DMS114 treated with DMSO at 0.1 percent for 48 hours (cell line): ENCODE measurements around the gene SRMS.
A peak's percentile ranks its signal among the peaks of the same experiment; 100 is the strongest.

ENCODE experiments used
- DNase-seq: peaks from one replicate; lab custom pipeline; 2025; ENCODE audit not compliant: unreplicated experiment; lab: John Stamatoyannopoulos, UW

The SRMS gene

DNA sequence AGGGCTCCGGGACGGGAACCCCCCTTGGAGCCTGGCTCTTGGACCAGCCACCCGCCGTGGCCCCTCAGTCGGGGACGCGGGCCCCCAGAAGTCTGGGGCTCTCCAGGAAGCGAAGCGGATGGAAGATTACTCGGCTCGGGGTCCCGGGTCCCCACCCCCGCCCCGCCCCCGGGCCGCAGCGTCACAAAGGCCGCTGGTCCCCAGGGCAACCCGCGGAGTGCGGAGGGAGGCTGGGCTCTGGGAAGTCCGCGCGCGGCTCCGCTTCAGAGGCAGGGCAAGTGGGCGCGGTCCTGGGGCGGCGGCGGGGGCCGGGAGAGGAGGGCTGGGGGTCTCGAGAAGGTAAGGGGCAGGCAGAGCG, 6.4 kb upstream of the SRMS start, which contains the start of gene FNDC11:
Gene FNDC11, plus strand, starts transcription at position 227 of the 358 bp plus-strand sequence. CDS start 1,505 bp downstream, outside the sequence.
- no peak for DNase-seq

DNA sequence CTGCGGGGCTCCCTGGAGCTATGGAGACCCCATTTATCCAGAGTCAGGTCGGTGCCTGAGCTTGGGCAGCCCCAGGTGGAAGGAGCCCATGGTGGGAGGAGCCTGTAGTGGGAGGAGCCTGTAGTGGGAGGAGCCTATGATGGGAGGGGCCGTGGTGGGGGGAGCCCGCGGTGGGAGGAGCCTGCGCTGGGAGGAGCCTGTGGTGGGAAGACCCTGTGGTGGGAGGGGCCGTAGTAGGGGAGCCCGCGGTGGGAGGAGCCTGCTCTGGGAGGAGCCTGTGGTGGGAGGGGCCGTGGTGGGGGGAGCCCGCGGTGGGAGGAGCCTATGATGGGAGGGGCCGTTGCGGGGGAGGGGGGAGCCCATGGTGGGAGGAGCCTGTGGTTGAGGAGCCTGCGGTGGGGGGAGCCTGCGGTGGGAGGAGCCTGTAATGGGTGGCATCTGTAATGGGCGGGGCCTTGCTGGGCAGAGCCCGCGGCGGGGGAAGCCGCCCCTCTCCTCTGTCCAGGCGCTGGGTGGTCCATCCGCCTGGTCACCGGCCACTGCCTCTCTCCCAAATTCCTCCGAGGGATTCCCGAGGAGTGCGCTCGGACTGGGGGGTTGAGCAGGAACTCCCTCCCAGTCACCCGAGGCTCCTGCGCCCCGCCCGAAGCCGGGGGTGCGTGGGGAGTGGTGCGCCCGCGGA, 5.8 kb upstream of the SRMS start:
- DNase-seq: peak; percentile 34

DNA sequence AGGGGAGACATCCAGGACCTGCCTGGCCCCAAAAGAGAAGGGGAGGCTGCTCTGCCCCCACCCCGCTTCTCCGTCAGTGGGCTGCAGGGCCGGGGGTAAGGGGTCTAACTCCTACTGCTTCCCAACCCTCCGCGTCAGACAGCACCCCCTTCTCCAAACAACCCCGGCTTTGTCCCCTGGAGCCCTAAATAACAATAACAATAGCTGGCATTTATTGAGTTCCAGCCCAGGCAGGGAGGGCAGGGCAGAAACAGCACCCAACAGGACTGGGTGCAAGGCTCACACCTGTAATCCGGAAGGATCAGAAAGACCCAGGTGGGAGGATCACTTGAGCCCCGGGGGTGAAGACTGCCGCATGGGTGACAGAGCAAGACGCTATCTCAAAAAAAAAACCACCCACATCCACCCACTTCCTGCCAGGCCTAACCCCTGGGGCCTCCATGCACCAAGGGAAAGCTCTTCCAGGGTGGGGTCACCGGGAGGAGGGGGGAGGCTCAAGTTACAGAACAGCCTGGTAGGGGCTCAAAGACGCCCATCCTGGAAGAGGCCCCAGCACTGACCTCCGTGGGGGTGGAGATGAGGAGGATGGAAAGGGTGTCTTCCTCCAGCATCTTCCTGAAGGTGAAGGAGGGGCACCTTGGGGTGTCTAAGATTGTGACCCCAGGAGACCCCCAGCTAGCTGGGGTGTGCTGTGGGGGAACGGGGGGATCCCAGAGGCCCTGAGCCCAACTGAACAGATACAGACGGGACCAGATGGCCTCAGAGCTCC, 5.1 kb upstream of the SRMS start:
- no peak for DNase-seq

- no peak for DNase-seq
Measured at GRCh38 chr20:63551068-63551467, 3.5 kb upstream of the SRMS start.

- no peak for DNase-seq
Measured at GRCh38 chr20:63549679-63550282, 2.2 kb upstream of the SRMS start.

DNA sequence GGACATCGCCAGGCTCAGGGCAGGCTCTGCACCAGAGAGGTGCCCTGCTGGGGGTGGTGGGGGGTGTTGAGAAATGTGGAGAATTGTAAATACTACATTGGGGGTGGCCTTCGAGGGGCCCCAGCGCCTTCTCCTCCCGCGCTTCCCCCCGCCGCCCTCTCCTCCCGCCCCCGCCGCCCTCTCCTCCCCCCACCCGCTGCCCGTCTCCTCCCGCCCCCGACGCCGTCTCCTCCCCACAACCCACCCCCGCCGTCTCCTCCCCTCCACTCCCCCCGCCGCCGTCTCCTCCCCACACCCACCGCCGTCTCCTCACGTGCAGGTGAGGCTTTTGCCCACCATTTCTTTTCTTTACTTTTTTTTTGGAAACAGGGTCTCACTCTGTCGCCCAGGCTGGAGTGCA, 1.5 kb upstream of the SRMS start:
- no peak for DNase-seq

DNA sequence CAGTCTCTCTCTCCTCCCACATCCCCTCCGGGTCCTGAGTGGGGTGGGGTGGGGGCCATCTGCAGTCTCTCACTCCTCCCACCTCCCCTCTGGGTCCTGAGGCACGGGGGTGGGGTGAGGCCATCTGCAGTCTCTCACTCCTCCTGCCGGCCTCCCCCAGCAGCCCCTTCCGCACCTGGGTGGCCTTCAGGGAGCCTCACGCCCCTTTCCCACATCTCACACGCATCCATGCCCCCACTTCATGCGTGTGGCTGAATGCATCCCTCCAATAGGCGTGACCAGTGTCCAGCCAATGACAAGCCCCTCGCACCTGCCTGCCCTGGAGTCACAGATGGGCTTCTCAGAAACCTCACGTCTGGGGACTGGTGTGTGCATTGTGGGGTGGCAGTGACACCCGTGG, 993 bp upstream of the SRMS start:
- no peak for DNase-seq

DNA sequence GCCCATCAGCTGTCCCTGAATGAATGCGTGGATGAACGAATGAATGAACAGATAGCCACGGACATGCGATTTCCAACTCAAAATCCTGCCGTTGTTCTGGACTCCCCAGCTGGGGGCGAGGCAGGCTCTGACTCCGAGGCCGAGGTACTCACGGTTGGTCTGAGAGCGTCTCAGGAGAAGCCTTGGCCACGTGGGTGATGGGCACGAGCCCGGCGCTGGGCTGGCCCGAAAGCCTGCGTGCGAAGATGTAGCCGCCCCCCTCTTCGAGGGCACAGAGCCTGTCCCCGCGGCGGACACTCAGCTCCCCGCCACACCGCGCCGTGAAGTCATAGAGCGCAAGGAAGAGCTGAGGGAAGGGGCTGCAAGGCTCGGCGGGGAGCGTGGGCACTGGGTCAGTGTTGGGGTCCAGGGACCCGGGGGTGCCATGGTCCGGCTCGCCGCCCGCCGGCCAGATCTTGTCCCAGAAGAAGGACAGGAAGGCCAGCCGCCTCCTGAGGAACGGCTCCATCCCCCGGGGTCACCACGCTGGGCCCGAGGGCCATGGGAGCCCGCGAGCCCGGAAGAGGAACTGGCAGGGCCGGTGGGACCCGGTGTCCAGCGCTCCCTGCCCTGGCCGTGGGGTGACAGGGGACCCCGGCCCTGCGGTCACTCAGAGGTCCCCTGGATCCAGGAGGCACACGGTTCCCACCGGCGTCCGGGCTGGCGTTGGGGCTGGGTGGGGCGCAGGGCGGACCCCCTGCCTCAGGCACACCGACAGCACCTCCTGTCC, 409 bp downstream of the SRMS start:
- no peak for DNase-seq

DNA sequence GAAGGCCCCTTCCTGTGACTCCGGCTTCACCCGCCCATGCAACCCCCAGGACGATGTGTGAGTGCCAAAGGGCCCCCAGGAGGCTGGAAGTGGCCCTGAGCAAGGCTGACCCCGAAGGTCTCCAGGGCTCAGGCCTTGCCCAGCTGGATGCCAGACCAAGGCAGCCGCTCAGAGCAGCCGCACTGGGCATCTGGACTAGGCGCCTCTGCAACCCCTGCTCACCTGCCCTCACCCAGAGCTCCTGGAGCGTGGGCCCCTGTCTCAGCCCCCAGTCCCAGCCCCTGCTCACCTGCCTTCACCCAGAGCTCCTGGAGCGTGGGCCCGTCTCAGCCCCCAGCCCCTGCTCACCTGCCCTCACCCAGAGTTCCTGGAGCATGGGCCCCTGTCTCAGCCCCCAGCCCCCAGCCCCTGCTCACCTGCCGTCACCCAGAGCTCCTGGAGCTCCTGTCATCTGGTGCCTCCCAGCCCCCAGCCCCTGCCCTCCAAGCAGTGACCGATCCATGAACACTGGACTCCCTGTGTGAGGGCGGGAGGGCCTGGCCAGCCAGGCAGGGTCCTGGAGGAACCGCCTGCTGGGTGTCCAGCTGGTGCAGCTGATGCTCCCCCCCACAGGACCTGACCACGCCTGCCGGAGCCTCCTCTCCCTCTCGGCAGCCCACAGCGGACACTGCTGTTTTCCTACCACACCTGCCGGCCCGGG, 1.1 kb downstream of the SRMS start:
- no peak for DNase-seq

DNA sequence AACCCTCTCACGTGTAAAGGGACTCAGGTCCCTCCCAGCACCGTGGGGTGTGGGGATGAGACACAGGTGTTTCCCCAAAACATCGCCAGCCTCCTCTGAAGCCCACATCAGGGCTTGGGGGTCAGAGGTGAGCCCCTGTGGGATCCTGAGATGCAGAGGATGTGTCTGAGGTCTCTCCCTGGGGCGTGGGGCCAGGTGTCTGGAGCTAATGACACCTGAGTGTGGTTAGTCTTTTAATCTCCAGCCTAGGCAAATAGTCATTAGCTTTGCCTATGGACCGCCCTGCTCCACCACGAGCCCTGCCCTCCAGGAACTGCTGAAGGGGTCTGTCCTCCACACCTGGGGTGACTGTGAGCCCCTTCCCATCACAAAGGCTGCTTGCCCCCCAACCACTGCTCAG, 1.7 kb downstream of the SRMS start:
- no peak for DNase-seq

DNA sequence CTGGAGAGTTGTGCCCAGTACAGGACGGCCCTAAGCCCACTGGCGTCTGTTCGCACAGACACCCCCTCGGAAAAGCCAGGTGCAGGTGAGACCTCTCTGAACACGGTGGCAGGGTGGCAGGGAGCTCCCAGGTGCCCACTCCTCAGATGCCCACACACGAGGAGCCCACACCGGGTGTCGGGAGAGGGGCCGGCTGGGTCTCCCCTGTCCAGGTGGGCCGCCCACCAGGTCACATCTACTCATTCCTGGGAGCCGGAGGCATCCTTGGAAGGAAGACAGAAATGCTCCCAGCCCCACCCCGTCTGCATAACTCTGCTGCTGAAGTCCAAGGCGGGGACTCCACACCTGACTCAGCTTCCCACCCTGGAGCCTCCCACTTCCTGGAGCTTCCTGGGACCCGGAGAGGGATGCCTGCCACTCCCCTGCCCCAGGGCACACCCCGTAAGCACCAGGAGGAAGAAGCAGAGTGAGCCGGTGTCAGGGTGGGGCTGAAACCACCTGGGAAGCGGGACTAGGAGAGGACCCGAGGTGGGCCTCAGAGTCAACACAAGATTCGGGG, 2.5 kb downstream of the SRMS start:
- no peak for DNase-seq

DNA sequence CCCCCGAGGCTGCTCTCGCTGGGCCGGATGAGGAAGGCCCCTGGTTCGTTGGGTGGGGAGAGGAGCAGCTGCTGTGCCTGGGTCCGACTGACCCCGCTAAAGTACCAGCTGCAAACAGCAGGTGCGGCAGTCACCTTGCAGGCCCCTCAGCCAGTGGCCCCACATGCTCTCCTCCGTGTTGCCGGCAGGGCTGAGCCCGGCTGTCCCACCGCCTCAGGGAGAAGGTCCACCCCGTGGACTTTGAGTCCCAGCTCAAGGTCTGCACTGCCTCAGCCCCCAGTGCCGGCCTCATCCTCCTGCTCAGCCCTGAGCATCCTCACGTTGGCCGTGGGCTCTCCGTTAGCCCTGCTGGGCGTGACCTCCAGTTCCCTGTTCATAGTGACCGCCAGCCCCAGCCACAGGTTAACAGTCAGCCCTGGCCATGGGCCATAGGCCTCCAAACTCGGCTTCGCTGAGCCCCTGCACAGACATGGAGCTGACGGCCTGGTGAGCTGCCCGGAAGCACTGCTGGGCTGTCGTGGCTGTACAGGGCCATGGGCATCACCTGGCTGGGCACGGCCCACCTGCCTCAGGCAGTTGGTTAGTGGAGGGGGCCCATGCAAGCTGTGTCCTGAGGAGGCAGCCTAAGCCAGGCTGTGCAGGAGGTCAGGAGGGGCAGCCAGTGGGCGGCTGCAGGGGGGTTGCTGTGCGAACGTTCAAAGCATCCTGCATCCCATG, 3.1 kb downstream of the SRMS start:
- no peak for DNase-seq

GRCh38 chr20:63543733-63544132, 3.8 kb downstream of the SRMS start:
- no peak for DNase-seq

- DNase-seq: no peak
Measured at GRCh38 chr20:63543131-63543530, 4.4 kb downstream of the SRMS start.

GRCh38 chr20:63542696-63543095, 4.9 kb downstream of the SRMS start:
- no peak for DNase-seq

GRCh38 chr20:63542031-63542559, 5.5 kb downstream of the SRMS start:
- no peak for DNase-seq

DNA sequence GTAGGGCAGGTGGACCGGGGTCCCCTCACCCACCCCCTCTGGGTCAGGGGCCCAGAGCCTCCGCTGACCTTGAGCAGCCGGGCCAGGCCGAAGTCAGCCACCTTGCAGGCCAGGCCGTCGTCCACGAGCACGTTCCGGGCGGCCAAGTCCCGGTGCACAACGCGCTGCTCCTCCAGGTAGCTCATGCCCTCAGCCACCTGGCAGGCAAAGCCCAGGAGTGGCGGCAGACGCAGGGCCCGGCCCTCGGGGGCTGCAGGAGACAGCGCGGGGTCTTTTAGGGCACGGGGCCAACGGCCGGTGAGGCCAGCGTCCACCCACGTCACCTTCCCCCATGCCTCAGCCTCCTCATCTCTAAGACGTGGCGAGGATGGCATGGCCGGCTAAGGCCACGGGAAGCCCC, 6.2 kb downstream of the SRMS start:
- DNase-seq: no peak

GRCh38 chr20:63540417-63541186, 6.9 kb downstream of the SRMS start:
- DNase-seq: no peak
